Metanephros (tissue), 2 donors: ENCODE measurements around the gene CSDE1. TPM values are rescaled to one million over a fixed set of nuclear protein-coding genes. Genes with fewer than 3 reads are reported as not detected.

ENCODE experiments used
- small RNA-seq: library from RNA; depleted of rRNA; stranded (forward); fragments of <200 nt; gene quantifications from one replicate; pipeline ENCODE3, GENCODE V24; 2014; ENCODE audit warnings: low replicate concordance
- total RNA-seq: library from RNA; depleted of rRNA; stranded (reverse); fragments of >200 nt; gene quantifications from one replicate; pipeline ENCODE4 v1.2.3, GENCODE V29; 2014

CSDE1 gene
- 325 TPM for total RNA-seq

GRCh38 chr1:114757455-114758255 is at the start of gene CSDE1:
Gene CSDE1 (minus strand): TSS chr1:114757984. CDS start chr1:114739890, 18,094 bp downstream.

GRCh38 chr1:114780344-114781226 is 22.8 kb upstream of the CSDE1 start, which contains the start of gene SIKE1:
Gene SIKE1 (minus strand): TSS chr1:114780685. CDS start chr1:114780607, 78 bp downstream.

GRCh38 chr1:114716304-114717170 is 41.2 kb downstream of the CSDE1 start, which contains the start of gene NRAS:
Gene NRAS (minus strand): TSS chr1:114716771. CDS start chr1:114716160, 611 bp downstream.

GRCh38 chr1:114695430-114696058 is 62.2 kb downstream of the CSDE1 start, which contains the start of gene AMPD1:
Gene AMPD1 (minus strand): TSS chr1:114695546. CDS start chr1:114695471, 75 bp downstream.

DNA sequence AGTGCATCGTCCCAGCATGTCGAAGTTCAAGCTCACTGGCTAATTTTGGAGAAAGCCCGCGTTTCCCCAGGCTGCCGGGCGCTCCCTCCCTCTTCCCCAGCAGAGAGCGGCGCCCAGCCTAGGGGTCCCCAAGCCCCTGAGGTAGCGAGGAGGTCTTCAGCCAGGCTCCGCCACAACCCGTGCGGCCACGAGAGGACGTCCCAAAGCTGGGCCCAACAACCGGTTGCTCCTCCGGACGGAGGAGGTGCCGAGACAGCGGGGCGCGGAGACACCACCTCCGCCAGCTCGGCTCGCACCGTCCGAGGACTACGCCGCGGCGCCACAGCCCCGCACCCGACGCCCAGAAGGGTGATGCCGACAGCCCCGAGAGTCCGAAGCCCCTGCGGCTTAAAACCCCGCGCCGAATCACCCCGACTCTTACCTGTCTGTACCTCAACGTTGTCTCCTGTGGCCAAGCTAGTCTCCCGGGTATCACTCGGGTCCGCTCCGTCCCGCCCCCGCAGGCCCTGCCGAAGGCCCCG is 88.2 kb downstream of the CSDE1 start, which contains the start of gene DENND2C:
TSS of gene DENND2C (minus strand) at position 488 of the 521 bp plus-strand sequence. CDS start 44,065 bp downstream, outside the sequence.

Small RNA genes within 50 kb of the gene (small RNA-seq; reads per million reads assigned to genes)
- gene RN7SL432P, result not detected
- gene RNY1P13, result not detected

Other genes starting within 250 kb of the CSDE1 start
- gene TRIM33, start 246.8 kb downstream of the CSDE1 start, total RNA-seq, result 73.0 TPM
- 24.7 TPM for gene BCAS2, start 176.4 kb downstream of the CSDE1 start, total RNA-seq
- 5.8 TPM for gene DENND2C, start 87.9 kb downstream of the CSDE1 start, total RNA-seq
- 22.7 TPM for gene AMPD1, start 62.4 kb downstream of the CSDE1 start, total RNA-seq
- gene NRAS, start 41.2 kb downstream of the CSDE1 start, total RNA-seq, result 33.2 TPM
- 84.3 TPM for gene SIKE1, start 22.7 kb upstream of the CSDE1 start, total RNA-seq
- gene SYCP1, start 96.9 kb upstream of the CSDE1 start, total RNA-seq, result not detected